Suppressor macrophage (primary cell): ENCODE measurements around the gene CYP11A1.

Source experiments
- DNase-seq, 4 experiments: peaks; one replicate each; pipeline ENCODE4 v3.0.0-alpha.2; 2020 to 2022

The CYP11A1 gene

GRCh38 chr15:74300057-74300795, 67.2 kb downstream of the CYP11A1 start:
- no peak for DNase-seq

DNA sequence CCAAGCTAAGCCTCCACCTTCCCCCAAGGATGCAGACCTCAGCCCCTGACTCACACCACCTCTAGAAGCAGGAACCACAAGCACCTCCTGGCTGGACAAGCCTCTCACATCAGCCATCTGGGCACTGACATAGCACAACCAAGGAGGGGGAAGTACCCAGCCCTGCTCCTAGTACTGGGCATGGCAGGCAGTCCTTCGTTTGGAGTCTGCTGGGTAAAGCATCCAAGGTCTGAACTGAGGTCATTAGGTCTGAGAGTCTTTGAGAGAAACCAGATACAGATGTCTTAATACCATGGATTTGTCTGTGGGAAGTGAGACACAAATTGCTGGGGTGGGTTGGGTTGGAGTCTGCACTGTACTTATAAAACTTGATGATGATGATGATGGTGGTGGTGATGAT, 69.6 kb downstream of the CYP11A1 start:
- DNase-seq, result no peak

- no peak for DNase-seq
These were observed 71.6 kb downstream of the CYP11A1 start for GRCh38 chr15:74295800-74296199.

DNA sequence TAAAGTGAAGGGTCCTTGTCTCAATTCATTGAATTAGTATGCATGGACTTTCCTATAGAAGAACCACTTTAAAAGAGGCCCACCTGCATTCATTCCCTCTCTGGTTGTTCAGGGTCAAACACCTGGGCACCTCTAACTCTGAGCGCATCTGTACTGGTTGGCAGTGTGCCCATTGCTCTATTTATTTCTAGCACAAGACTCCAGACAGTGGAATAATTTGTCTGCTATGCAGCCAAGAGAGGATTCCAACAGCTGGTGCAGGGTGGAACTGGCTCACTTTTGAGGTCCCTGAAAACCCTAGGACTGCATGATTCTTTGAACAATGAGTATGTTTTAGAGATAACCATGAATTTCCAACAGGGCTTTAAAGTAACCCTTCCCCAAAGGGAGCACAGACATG, 73.4 kb downstream of the CYP11A1 start:
- no peak for DNase-seq

DNA sequence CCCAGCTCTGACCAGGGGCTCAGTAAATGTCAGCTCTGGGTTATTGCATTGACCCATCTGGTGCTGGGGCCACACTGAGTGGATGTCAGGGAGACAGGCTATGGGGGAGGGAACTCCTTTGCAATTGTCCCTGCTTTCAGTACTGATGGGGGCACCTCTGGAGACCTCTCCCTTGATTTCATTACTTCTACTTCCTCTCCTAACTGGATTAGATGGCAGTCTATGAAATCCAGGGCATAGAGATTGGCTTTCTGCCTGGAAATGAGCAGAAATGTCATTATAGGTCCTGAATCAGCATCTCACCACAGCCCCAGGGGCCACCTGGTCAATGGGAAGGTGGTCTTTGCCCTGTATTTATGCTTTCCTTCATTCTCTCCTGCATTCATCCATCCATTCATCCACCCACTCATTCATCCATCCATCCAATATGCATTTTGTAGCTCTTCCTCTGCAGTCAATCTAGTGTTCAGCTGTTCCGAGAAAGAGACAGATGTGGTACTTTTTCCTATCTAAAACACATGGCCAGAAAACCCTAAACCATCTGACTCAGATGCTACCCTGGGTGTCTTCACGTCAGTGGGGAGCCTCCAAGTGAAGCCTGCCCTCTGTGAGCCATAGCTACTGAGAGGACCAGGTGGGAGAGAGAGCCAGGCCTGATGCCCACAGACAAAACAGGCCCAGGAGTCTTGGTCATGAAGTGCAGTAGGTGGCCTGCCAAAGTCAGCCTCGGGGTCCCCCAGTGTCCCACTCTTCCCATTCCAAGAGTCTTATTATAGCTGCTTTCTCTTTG, 74.2 kb downstream of the CYP11A1 start:
- no peak for DNase-seq

- peak; percentile 68 to 87 (median 80) for DNase-seq
These were observed 76.1 kb downstream of the CYP11A1 start for GRCh38 chr15:74291101-74292071.

DNA sequence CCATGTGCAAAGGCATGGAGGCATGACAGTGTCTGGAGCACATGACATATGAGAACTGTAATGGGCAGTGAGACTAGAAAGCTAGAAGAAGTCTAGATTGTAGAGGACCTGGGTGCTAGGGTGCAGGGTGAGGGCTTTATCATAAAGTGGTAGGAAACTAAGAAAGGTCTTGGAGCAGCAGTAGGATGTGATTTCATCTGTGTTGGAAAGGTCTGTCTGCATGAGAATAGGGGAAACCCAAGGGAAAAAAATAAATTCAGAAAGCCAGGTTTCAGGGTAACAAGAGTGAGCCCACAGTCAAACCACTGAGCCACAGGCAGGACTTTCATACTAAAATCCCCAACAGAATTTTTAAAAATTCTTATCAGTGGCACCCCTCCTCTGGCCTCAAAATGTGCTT, 76.8 kb downstream of the CYP11A1 start:
- no peak for DNase-seq

DNA sequence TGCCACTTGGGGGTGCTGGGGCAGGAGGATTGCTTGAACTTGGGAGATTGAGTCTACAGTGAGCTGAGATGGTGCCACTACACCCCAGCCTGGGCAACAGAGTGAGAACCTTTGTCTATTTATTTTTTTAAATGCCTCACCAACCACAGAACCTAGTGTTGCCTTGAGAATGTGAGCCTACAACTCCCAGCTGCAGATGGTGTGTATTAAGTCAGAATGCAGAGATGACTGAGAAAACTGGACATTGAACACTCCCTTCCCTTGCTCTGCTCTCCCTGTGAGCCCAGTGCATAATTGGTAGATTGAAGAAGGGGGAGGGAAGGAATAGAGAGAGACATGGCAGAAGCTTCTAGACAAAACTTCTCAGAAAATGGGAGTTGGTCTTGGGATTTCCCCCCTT, 77.8 kb downstream of the CYP11A1 start:
- no peak for DNase-seq
